GM21529 (cell line): Measurements from ENCODE around the gene CEP41.
A peak's percentile ranks its signal among the peaks of the same experiment; 100 is the strongest.

Source experiments
- ATAC-seq: cut with Tn5 transposase; IDR thresholded peaks from one replicate; pipeline ENCODE4 v1.9.1; 2021; ENCODE audit not compliant: unreplicated experiment

Gene CEP41

DNA sequence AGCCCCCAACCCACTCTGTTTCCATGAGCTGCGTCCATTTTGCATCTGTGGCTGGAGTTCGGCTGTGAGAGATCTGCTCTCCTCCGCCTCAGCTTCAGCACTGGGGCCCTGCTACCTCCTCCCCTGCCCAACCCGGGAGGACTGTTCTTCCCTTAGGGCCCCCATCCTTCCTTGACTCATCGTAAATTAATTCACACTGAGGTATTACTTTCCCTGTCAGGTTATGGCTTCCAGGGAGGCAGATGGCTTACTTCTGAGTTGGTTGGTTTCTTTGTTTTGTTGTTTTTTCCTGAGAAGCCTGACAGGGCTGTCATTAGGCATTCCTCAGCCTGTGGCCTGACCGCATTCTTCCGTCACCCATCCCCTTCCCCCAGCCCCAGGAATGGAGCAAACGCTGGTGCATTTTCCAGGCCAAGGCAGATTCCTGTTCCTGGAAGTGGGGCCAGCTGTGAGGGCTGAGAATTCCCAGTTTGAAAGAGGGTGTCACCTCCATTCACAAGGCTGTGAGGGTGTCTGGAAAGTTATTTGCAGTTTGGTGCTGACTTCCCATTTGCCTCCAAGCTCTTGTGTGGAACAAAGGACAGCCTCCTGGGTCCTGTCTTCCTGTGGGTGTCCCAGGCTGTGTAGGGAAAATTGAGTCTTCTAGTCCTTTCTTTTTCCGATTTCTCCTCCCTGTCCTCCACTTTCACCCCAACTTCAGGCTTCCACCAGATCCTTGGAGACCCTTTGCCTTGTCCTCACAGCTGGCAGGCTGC lies 84.5 kb downstream of the CEP41 start:
- ATAC-seq, result no peak

GRCh38 chr7:130353196-130353595 lies 87.6 kb downstream of the CEP41 start:
- ATAC-seq, result no peak

- ATAC-seq, result no peak
These were observed 88.4 kb downstream of the CEP41 start for GRCh38 chr7:130352194-130353074.

- no peak for ATAC-seq
These were observed 89.1 kb downstream of the CEP41 start for GRCh38 chr7:130351791-130352090.

DNA sequence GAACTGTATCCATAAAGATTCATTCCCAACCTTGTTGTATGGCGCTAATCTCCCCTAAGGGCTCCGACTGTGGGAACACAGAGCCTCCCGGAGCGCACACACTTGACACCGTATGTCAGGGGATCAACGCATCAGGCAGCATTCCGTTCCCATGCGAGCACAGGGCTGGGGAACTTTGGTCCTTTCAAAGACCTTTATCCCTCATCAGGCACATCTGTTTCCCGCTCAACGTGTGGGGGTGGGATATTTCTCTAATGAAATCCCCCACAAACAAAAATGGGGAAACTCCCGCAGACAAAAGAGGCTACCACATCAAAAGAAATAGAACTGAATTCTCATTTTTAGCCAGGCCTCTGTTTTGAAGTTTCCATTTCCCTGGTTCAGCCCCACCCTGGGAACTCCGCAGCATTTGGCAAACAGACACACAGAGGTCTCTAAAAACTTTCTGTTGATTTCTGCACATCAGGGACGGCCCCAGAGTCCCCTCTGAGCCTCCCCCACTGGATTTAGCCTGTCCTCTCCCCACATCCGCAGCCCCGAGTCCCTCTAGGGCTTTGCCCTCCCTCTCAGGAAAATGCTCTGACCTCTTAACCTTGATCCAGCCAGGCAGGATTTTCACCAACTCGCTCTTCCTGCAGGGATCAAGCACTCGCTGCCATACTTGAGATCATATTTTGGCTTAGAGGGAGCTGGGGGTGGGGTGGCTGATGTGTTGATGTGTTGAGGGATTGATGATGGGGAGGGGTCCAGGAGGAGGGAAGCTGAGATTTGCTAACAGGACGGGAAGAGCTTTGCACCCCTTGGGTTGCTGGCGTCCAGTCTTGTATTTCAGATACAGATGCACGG lies 89.6 kb downstream of the CEP41 start:
- ATAC-seq, result peak; percentile 57

DNA sequence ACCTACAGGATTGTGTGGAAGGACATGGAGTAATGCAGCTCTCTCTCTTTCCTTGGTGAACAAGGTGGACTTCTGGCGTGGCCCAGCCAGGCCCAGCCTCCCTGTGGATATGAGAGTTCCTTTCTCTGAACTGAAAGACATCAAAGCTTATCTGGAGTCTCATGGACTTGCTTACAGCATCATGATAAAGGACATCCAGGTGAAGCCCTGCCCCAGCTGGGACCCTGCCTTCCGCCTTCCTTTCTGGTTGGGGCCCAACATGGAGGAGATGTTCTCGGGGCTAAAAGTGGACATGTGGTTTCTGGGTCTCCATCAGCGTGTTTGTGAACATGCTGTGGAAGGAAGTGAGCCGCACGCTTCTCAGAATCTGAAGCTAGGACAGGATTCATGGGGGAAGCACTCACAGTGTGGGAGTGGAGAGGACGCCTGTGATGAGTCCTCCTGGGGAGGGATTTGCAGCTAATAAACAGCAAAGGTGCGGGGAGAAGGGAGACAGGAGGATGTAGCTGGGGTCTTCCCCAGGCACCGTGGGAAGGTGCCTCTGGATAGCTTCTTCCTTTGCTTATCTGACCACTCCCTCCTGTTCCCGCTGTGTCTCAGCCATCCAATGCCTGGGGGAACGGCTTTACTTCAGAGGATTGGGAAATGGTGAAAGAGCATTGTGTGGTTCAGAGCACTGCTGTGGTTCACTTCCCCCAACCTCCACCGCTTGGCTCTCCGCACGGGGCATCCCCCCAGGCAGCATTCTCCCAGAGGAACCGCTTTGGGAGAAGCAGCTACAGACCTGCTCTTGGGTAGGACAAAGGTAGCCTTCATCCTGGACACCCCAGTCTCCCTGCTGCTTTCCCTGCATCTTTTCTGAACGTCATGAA lies 90.7 kb downstream of the CEP41 start:
- ATAC-seq, result no peak

- ATAC-seq, result no peak
These were observed 93.9 kb downstream of the CEP41 start for GRCh38 chr7:130346941-130347340.

- ATAC-seq, result no peak
These were observed 94.5 kb downstream of the CEP41 start for GRCh38 chr7:130346177-130346905.

GRCh38 chr7:130345725-130346124 lies 95.1 kb downstream of the CEP41 start:
- no peak for ATAC-seq

DNA sequence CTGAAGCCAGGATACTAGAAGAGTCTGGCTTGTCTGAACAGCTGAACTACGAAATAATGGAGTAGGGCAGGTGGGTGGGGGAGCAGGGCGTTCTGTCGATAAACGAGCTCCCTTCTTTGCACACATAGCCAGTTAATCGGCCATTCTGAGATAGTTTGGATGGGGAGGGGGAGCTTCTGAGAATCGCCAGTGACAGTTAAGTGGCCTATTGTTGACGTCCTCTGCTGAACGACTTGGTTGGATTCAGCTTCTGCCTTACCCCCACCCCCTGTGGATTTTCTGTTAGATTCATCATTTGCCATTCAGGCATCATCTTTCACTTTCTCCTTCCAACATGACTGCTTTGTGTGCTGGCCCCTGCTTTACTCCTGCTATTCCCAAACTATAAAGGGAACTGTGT lies 95.7 kb downstream of the CEP41 start:
- ATAC-seq, result no peak

- ATAC-seq, result no peak
These were observed 96.4 kb downstream of the CEP41 start, which contains the start of gene CPA5 for GRCh38 chr7:130344271-130344866. TSS of gene CPA5 (plus strand) at chr7:130344816. CDS start at chr7:130346486, 1,670 bp downstream.
